Measurements from ENCODE around the gene OR2AT4.
"Not testable (repeated sequence)": the region's sequence is repeated elsewhere in the genome, so short reads cannot be mapped to it uniquely, and the experiment has no call there.

OR2AT4 gene

DNA sequence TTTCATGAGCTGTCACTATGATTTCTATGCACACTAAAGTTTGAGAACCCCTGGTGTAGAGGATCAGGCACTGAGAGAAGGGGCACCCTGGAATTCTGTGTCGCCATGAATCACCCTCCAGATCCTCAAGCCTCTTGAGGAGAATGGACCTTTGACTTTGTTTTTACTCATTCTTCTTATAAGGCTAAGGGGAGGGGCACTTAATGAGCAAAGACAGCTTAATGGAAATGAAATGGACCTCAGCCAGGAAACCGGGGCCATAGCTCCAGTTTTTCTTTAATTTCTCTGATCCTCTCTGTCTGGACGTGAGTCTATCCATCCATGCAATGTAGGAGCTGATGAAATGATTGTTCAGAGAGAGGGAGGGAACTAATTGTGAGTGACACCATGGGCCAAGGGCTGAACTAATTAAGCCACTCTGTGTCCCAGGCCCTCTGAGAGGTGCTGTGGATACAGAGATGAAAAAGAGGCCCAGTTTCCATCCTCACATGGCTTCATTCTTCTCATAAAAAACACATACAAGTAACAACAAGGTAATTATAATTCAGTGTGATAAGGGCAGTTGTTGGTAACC is 32.8 kb downstream of the OR2AT4 start:
- FAIRE-seq: no peak

- no peak for FAIRE-seq
These were observed 37.4 kb downstream of the OR2AT4 start for GRCh38 chr11:75059299-75059698.

- FAIRE-seq: no peak
These were observed 39.9 kb downstream of the OR2AT4 start for GRCh38 chr11:75056814-75057213.

GRCh38 chr11:75055511-75055910 is 41.2 kb downstream of the OR2AT4 start:
- FAIRE-seq: no peak

GRCh38 chr11:75052457-75052856 is 44.2 kb downstream of the OR2AT4 start:
- no peak for FAIRE-seq

- FAIRE-seq: no peak
These were observed 45.6 kb downstream of the OR2AT4 start for GRCh38 chr11:75051043-75051442.

DNA sequence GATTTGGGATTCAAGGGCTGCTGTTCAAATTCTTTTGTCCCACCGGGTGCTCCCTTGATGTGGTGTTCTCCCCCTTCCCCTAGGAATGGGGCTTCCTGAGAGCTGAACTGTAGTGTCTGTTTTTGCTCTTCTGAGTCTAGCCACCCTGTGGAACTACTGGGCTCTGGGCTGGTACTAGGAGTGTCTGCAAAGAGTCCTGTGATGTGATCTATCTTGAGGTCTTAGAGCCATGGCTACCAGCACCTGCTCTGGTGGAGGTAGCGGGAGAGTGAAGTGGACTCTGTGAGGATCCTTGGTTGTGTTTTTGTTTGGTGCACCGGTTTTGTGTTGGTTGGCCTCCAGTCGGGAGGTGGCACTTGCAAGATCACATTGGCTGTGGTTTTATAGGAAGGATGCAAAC is 46.2 kb downstream of the OR2AT4 start:
- FAIRE-seq: no peak

- not testable (repeated sequence) for FAIRE-seq
These were observed 47.0 kb downstream of the OR2AT4 start for GRCh38 chr11:75049501-75050266.

DNA sequence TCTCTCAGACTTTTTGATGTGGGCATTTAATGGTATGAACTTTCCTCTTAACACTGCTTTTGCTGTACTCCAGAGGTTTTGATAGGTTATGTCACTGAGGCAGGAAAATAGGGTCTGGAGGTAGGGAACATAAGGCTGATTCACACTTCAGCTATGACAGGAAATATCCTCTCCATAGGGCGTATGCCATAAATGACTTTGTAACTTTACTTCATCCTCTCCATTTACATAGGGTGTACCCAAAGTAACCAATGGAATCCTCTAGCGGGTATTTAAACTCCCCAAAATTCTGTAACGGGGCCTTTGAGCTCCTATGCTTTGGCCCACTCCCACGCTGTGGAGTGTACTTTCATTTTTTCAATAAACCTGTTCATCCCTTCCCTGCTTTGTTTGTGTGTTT is 49.5 kb downstream of the OR2AT4 start:
- no peak for FAIRE-seq

GRCh38 chr11:75046668-75047067 is 50.0 kb downstream of the OR2AT4 start:
- not testable (repeated sequence) for FAIRE-seq

DNA sequence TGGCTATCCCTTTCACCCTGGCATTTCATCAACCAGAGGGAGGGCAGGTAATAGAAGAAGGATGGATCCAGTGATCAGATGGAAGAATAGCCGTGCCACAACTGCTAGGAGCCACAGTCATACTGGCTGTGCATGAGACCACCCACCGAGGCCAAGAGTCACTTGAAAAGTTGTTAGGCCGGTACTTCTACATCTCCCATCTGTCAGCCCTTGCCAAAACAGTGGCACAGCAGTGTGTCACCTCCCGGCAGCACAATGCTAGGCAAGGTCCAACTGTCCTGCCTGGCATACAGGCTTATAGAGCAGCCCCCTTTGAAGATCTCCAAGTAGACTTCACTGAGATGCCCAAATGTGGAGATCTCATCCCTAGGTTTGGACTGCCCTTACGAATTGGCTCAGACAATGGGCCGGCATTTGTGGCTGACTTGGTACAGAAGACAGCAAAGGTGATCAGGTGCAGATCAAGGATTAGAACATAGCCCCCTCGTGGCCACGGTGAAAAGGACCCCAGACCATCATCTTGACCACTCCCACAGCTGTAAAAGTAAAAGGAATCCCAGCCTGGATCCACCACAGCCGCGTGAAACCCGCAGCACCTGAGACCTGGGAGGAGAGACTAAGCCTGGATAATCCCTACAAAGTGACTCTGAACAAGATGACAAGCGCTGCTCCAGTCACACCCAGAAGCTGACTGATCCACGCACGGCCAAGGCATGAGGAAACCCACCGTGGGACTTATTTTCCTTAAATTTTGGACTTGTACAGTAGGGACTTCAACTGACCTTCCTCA is 52.1 kb downstream of the OR2AT4 start:
- FAIRE-seq: not testable (repeated sequence)

DNA sequence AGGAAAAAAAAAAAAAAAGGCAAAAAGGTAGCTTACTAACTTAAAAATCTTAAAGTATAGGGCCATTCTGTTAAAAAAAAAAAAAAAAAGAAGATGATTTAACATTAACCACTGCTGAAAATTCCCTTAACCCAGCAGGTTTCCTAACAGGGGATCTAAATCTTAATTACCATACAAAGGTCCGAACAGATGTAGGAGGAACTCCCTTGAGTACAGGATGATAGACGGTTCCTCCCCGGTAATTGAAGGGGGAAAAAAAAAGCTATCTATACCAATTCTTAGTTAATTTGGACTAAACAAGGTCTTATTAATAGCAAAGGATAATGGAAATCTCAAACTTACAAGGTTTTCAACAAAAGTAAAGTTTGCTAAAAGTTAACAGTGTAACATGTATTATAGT is 54.9 kb downstream of the OR2AT4 start:
- FAIRE-seq: not testable (repeated sequence)

GRCh38 chr11:75041263-75041662 is 55.4 kb downstream of the OR2AT4 start:
- no peak for FAIRE-seq

GRCh38 chr11:75040167-75040770 is 56.4 kb downstream of the OR2AT4 start:
- FAIRE-seq: no peak

DNA sequence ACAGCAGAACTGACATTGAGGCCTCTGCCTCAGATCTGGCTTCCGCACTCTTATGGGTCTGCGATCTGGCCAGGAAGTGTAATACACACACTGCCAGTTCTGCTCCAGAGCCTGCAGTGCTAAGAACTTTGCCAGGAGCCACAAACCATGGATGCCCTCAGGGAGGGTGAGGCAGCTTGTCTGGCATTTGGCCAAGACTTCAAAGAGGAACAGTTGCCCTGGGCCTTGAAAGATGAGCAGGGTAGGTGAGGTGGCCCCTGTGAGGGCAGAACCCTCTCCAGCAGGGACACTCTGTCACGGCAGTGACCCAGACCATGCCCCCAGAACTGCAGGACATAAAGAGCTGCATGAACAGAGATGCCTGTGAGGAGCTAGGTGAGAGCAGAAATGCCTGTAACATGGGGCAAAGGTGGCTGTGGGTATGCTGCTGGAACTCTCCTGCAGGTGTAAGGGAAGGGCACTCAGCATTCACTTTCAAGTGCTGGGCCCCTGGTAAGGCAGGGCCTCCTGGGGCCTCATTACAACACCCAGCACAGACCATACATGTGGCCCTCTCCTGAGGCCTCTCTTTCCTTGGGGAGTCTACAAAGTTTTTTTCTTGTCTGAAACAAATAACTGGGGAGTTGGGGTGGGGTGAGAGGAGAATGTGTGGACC is 60.6 kb downstream of the OR2AT4 start:
- FAIRE-seq: no peak

DNA sequence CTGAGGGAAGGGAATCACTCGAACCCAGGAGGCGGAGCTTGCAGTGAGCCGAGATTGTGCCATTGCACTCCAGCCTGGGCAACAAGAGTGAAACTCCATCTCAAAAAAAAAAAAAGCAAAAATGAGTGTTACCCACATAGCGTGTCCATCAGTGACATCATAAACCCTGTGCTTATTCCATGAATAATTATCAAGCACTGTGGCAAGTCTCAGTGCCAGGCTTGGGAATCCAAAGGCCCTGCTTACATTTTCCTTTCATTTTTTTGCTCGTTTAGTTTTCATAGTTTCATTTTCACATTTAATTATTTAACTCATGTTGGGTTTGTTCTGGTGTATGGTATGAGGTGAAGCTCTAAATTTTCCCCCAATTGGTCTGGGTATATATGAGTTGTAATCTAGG is 61.4 kb downstream of the OR2AT4 start:
- no peak for FAIRE-seq

DNA sequence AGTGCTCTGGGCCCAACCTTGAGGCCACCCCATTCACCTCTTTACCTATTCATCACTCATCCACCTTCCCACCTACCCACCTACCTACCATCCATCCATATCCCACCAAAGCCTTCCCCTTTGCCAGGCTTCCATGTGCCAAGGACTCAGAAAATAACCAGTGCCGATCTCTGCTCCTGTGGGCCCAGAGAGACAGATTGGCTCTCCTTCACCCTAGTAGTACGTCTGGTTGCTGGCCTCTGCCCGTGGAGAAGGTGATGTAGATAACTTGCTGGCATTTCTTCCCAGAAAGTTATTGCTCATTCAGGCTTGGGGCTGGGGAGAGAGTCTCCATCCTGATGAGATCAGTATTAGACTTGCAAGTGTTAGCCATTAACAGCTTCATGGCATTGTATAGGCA is 62.8 kb downstream of the OR2AT4 start:
- no peak for FAIRE-seq

GRCh38 chr11:75032550-75032935 is 64.1 kb downstream of the OR2AT4 start:
- FAIRE-seq: no peak

GRCh38 chr11:75031771-75032549 is 64.7 kb downstream of the OR2AT4 start:
- FAIRE-seq: no peak
